ENCODE data around the gene RNF150. TPM values are rescaled to one million over a fixed set of nuclear protein-coding genes. Genes with fewer than 3 reads are reported as not detected.

RNF150 gene
- total and polyA plus RNA-seq, 2 of the 8 experiments (the other 6 are each of a cell fraction or from before 2014, with no cell fraction given): 3.4 to 4.8 TPM

DNA sequence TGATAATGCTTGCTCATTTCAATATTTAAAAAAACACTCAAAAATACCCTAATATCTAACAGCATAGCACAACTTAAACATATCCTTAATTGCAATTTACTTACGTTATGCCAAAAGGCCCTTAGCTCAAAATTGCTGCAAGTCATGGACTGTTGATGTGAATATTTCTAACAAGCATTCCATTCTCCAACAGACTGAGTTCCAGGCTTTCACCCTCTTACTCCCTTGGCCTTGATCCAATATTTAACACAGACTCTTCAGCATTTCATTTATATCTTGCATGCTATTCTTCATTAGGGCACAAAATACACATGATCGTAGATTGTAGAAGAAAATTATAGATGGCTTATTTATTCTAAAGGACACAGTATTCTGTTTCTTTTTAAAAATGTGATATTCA lies 96.5 kb downstream of the RNF150 start:
- WGBS, 2 experiments (ENCODE audit: extremely low coverage in 1 of 2, insufficient coverage in 1 of 2, insufficient read length in 1 of 2, insufficient replicate concordance in 2 of 2, low coverage in 1 of 2, low lambda C conversion rate in 2 of 2, missing lambda C conversion rate in 1 of 2): 92% methylated on average over 2 of the region's 2 CpGs; no CpG with 5 or more reads in 1 of the 2 experiments
- Histone ChIP-seq H2BK120ac (replicated peaks; ENCODE audit: low read depth, low read length) (no peak overlapping the region), H3K23ac (ENCODE audit: insufficient read length) (no peak overlapping the region), H3K14ac (ENCODE audit: insufficient read length) (no peak overlapping the region), H2AK5ac (ENCODE audit: low read depth, low read length) (no peak overlapping the region), H2AFZ (ENCODE audit: low read length) (no peak overlapping the region), H3K56ac (replicated peaks; ENCODE audit: insufficient read length, low read depth, low read length) (no peak overlapping the region), H3K4ac (replicated peaks; ENCODE audit: insufficient read length, low read depth, low read length) (no peak overlapping the region), H3K36me3 (ENCODE audit: control insufficient read depth in 2 of 4, insufficient read depth in 4 of 4, low read length in 3 of 4) (no peaks in the 10 kb centered on the region), H2BK5ac (ENCODE audit: low read depth, low read length) (no peak overlapping the region), H4K20me1 (replicated peaks in 1 of 2; ENCODE audit: control insufficient read depth in 1 of 2, insufficient read depth in 2 of 2, low read length in 2 of 2) (no peaks in the 10 kb centered on the region), H3K18ac (ENCODE audit: extremely low read depth, low read length) (no peak overlapping the region), H3K27ac (ENCODE audit: low read depth, low read length) (no peak overlapping the region), H3K4me2 (ENCODE audit: insufficient read depth in 1 of 2, low read depth in 2 of 2, low read length in 2 of 2) (no peak overlapping the region), H3K27me3 (replicated peaks in 1 of 4; ENCODE audit: control insufficient read depth in 3 of 4, extremely low read depth in 1 of 4, insufficient read depth in 3 of 4, low read length in 3 of 4) (no peaks in the 10 kb centered on the region), H3K79me1 (ENCODE audit: low read depth, low read length) (no peaks in the 10 kb centered on the region), H2BK12ac (ENCODE audit: low read depth, low read length) (no peak overlapping the region), H3K4me1 (replicated peaks in 1 of 4; ENCODE audit: control insufficient read depth in 3 of 4, insufficient read depth in 4 of 4, low read length in 3 of 4) (no peaks in the 10 kb centered on the region), H4K8ac (ENCODE audit: extremely low read depth, insufficient read depth, low read length) (no peak overlapping the region), H3K9ac (replicated peaks in 1 of 4; ENCODE audit: extremely low read depth in 1 of 4, low read depth in 3 of 4, low read length in 3 of 4) (no peak overlapping the region), H3K79me2 (ENCODE audit: control insufficient read depth in 1 of 2, insufficient read depth in 2 of 2, low read length in 2 of 2) (no peaks in the 10 kb centered on the region), H3K23me2 (ENCODE audit: low read depth, low read length) (no peaks in the 10 kb centered on the region), H4K91ac (replicated peaks; ENCODE audit: insufficient read length, low read length) (no peak overlapping the region), H4K5ac (ENCODE audit: insufficient read length, low read depth, low read length) (no peak overlapping the region), H3K9me3 (ENCODE audit: insufficient read depth in 2 of 2, low read depth in 1 of 2, low read length in 1 of 2) (no peaks in the 10 kb centered on the region), H2BK15ac (ENCODE audit: low read length) (no peak overlapping the region), H3K4me3 (ENCODE audit: extremely low read depth in 1 of 4, insufficient read depth in 2 of 4, low read depth in 3 of 4, low read length in 4 of 4) (no peak overlapping the region), H2BK20ac (ENCODE audit: low read length) (no peak overlapping the region)
- ChIA-PET POLR2A (ENCODE audit: partially characterized antibody) (no interaction called here), CTCF (ENCODE audit: partially characterized antibody) (interaction anchor here (0.6 kb wide), 1 partner anchor 365 kb away, joined by 3 read pairs; no protein-coding TSS in a partner anchor)
- no peak for DNase-seq (ENCODE audit: low read depth in 1 of 2, low spot score in 2 of 2)
- FAIRE-seq: no peak
- no peak for TF ChIP-seq SP2 (IDR thresholded peaks at IDR 0.05; ENCODE audit: low read length)
- TF ChIP-seq RNF2 (IDR thresholded peaks at IDR 0.05; ENCODE audit: borderline replicate concordance, low read depth, low read length, missing control alignments, poor library complexity, severe bottlenecking): no peak
- no peak for TF ChIP-seq BCL11A (IDR thresholded peaks at IDR 0.05; ENCODE audit: low read depth in 2 of 2, low read length in 2 of 2)
- no peak for TF ChIP-seq SRF (IDR thresholded peaks at IDR 0.05; ENCODE audit: low read depth, low read length)
- no peak for TF ChIP-seq SIX5 (IDR thresholded peaks at IDR 0.05; ENCODE audit: low read depth, low read length)
- TF ChIP-seq RAD21 (IDR thresholded peaks at IDR 0.05 in 1 of 2, conservative IDR thresholded peaks at IDR 0.05 in 1 of 2; ENCODE audit: low read depth in 2 of 2, low read length in 2 of 2): no peak
- TF ChIP-seq FOSL1 (IDR thresholded peaks at IDR 0.05; ENCODE audit: insufficient read depth, low read depth, low read length): no peak
- TF ChIP-seq KDM5A (IDR thresholded peaks at IDR 0.05; ENCODE audit: low read length): no peak
- no peak for TF ChIP-seq CTBP2 (IDR thresholded peaks at IDR 0.05; ENCODE audit: borderline replicate concordance, insufficient read depth, insufficient read length, low read length)
- no peak for TF ChIP-seq CBX5 (IDR thresholded peaks at IDR 0.05; ENCODE audit: low read depth, low read length)
- no peak for TF ChIP-seq GABPA (IDR thresholded peaks at IDR 0.05; ENCODE audit: borderline replicate concordance, insufficient read depth, low read length)
- TF ChIP-seq EGR1 (IDR thresholded peaks at IDR 0.05; ENCODE audit: borderline replicate concordance, low read depth, low read length): no peak
- TF ChIP-seq SUZ12 (IDR thresholded peaks at IDR 0.05; ENCODE audit: low read length): no peak
- TF ChIP-seq YY1 (IDR thresholded peaks at IDR 0.05; ENCODE audit: low read depth, low read length): no peak

All from H1 (cell line).